A549 (cell line): Measurements from ENCODE around the gene ASNSD1. TPM values are rescaled to one million over a fixed set of nuclear protein-coding genes. Genes with fewer than 3 reads are reported as not detected.
"Not testable (repeated sequence)": the region's sequence is repeated elsewhere in the genome, so short reads cannot be mapped to it uniquely, and the experiment has no call there.

Experiments
- ATAC-seq, 2 experiments: fragments of 200-7000 bp in 1 of 2; fragments of >200 bp in 1 of 2; cut with Nextera tagmentation in 1 of 2; cut with Tn5 transposase in 1 of 2; 3 replicates each; pipeline versions ENCODE4 v1.8.0 to v1.9.1; 2018 to 2020; ENCODE audit warnings: mild to moderate bottlenecking in 1 of 2, moderate library complexity in 1 of 2
- CTCF ChIA-PET: fragments of 300-600 bp; sonication (Branson Sonifier 250); formaldehyde crosslinking; extraction: SDS; loops from one replicate; lab custom pipeline; 2021; ENCODE audit warnings: antibody characterized with exemption, inconsistent platforms; lab: Yijun Ruan, JAX
- POLR2A ChIA-PET: fragments of 350-600 bp; formaldehyde crosslinking; extraction: SDS; loops from one replicate; lab custom pipeline; 2021; ENCODE audit warnings: antibody characterized with exemption, inconsistent platforms; lab: Yijun Ruan, JAX
- DNase-seq, 2 experiments: peaks; one replicate each; pipeline versions ENCODE4 v3.0.0 to v3.0.0-alpha.2; 2011 to 2016; ENCODE audit warnings: low read depth in 1 of 2, low spot score in 1 of 2
- FAIRE-seq: peaks from 2 replicates; lab custom pipeline; 2011; peaks lifted over from hg19 to GRCh38; lab: Jason Lieb, UNC
- H3K27ac ChIP-seq, 2 experiments: fragments of >200 bp; sonication (Bioruptor Twin); formaldehyde crosslinking; 3 replicates each; pipeline ENCODE4 v1.5.1; 2016 to 2017
- H3K4me1 ChIP-seq: fragments of >200 bp; sonication (Bioruptor Twin); formaldehyde crosslinking; 3 replicates; pipeline ENCODE4 v1.6.1; 2016
- H3K4me2 ChIP-seq: fragments of >200 bp; sonication (Bioruptor Twin); formaldehyde crosslinking; 3 replicates; pipeline ENCODE4 v1.6.1; 2016
- H3K4me3 ChIP-seq: fragments of >200 bp; sonication (Bioruptor Twin); formaldehyde crosslinking; 3 replicates; pipeline ENCODE4 v1.5.1; 2016
- H3K9me3 ChIP-seq: fragments of >200 bp; sonication (Bioruptor Twin); formaldehyde crosslinking; 3 replicates; pipeline ENCODE4 v1.6.1; 2016
- ATOH8 ChIP-seq: fragments of 250-450 bp; sonication (Bioruptor Pico); IDR thresholded peaks from 2 replicates; pipeline ENCODE4 v1.5.0; 2020; ENCODE audit warnings: low read depth, mild to moderate bottlenecking, moderate library complexity
- BCL3 ChIP-seq: fragments of >200 bp; sonication (Bioruptor Twin); formaldehyde crosslinking; IDR thresholded peaks from 3 replicates; pipeline ENCODE4 v1.6.1; 2016
- CEBPB ChIP-seq, 2 experiments: fragments of >200 bp in 1 of 2; sonication (Bioruptor Twin) in 1 of 2; formaldehyde crosslinking in 1 of 2; IDR thresholded peaks; 2 replicates each; pipeline ENCODE4 v1.6.1; 2012 to 2016
- CHD4 ChIP-seq: fragments of 200-600 bp; sonication (generic); IDR thresholded peaks from 2 replicates; pipeline ENCODE4 v1.6.1; 2016; ENCODE audit warnings: antibody characterized with exemption, mild to moderate bottlenecking, borderline replicate concordance
- CTCF ChIP-seq: fragments of >200 bp; sonication (Bioruptor Twin); formaldehyde crosslinking; IDR thresholded peaks from 3 replicates; pipeline ENCODE4 v1.5.1; 2016
- EHF ChIP-seq: fragments of 250-450 bp; sonication (Bioruptor Pico); IDR thresholded peaks from 2 replicates; pipeline ENCODE4 v1.5.0; 2020; ENCODE audit warnings: mild to moderate bottlenecking
- EP300 ChIP-seq, 2 experiments: fragments of >200 bp; sonication (Bioruptor Twin); formaldehyde crosslinking; IDR thresholded peaks; 2 replicates in 1 of 2; 3 replicates in 1 of 2; pipeline ENCODE4 v1.6.1; 2016 to 2017
- FOSL2 ChIP-seq, 2 experiments: fragments of 450-650 bp in 1 of 2; fragments of >200 bp in 1 of 2; sonication (Bioruptor Twin) in 1 of 2; formaldehyde crosslinking; IDR thresholded peaks; 2 replicates each; pipeline versions ENCODE4 v1.5.0 to v1.6.1; 2016 to 2020; ENCODE audit warnings: mild to moderate bottlenecking in 1 of 2, moderate library complexity in 1 of 2
- HDAC2 ChIP-seq: fragments of 200-600 bp; sonication (generic); IDR thresholded peaks from 2 replicates; pipeline ENCODE4 v1.6.1; 2016
- HOXA7 ChIP-seq: fragments of 250-450 bp; sonication (Bioruptor Pico); IDR thresholded peaks from 2 replicates; pipeline ENCODE4 v1.5.0; 2020; ENCODE audit warnings: mild to moderate bottlenecking, moderate library complexity
- JUN ChIP-seq, 2 experiments: fragments of >200 bp; sonication (Bioruptor Twin); formaldehyde crosslinking; IDR thresholded peaks; 2 replicates in 1 of 2; 3 replicates in 1 of 2; pipeline ENCODE4 v1.6.1; 2016 to 2017
- MAFK ChIP-seq: fragments of 450-650 bp; IDR thresholded peaks from 2 replicates; pipeline ENCODE4 v1.6.1; 2014; ENCODE audit not compliant: partially characterized antibody
- MAX ChIP-seq: IDR thresholded peaks from 2 replicates; pipeline ENCODE4 v1.6.1; 2012
- PBX3 ChIP-seq: IDR thresholded peaks from 2 replicates; pipeline ENCODE4 v1.6.1; 2012
- PHF8 ChIP-seq: fragments of 200-600 bp; sonication (generic); IDR thresholded peaks from 2 replicates; pipeline ENCODE4 v1.6.1; 2016; ENCODE audit warnings: low read depth, mild to moderate bottlenecking, antibody characterized with exemption, moderate library complexity, borderline replicate concordance
- POLR2AphosphoS2 ChIP-seq: conservative IDR thresholded peaks from 2 replicates; pipeline ENCODE4 v1.6.1; 2012; ENCODE audit warnings: low read length, improper control_type of control experiment, inconsistent platforms
- RCOR1 ChIP-seq: fragments of 150-350 bp; IDR thresholded peaks from 2 replicates; pipeline ENCODE4 v1.6.1; 2014; ENCODE audit warnings: antibody characterized with exemption, low read length, low read depth
- REST ChIP-seq: fragments of 200-600 bp; sonication (generic); IDR thresholded peaks from 2 replicates; pipeline ENCODE4 v1.6.1; 2016; ENCODE audit warnings: antibody characterized with exemption, mild to moderate bottlenecking, moderate library complexity
- USF2 ChIP-seq: fragments of 450-650 bp; IDR thresholded peaks from 2 replicates; pipeline ENCODE4 v1.6.1; 2014; ENCODE audit warnings: antibody characterized with exemption
- ZFP36 ChIP-seq: fragments of 450-650 bp; IDR thresholded peaks from 2 replicates; pipeline ENCODE4 v1.6.1; 2014; ENCODE audit warnings: borderline replicate concordance; ENCODE audit not compliant: partially characterized antibody
- ZNF302 ChIP-seq: fragments of 250-450 bp; sonication (Bioruptor Pico); IDR thresholded peaks from 2 replicates; pipeline ENCODE4 v1.9.0; 2021; ENCODE audit warnings: inconsistent platforms, mild to moderate bottlenecking, moderate library complexity
- ZSCAN20 ChIP-seq: fragments of 250-450 bp; sonication (Bioruptor Pico); IDR thresholded peaks from 2 replicates; pipeline ENCODE4 v1.8.0; 2022; ENCODE audit warnings: mild to moderate bottlenecking, moderate library complexity
- WGBS: methylation state at CpG from one replicate; pipeline ENCODE4 v1.1.6; 2017; ENCODE audit errors: missing lambda C conversion rate; 5-methylcytosine and 5-hydroxymethylcytosine counted together
- polyA plus RNA-seq, 4 experiments: library from polyadenylated mRNA; depleted of rRNA in 3 of 4; stranded (reverse); fragments of >200 nt; fragmentation: RNase III in 1 of 4; extraction: RNeasy Plus Mini Kit Qiagen cat#74134 plus additional on column Dnase treatment in 1 of 4; gene quantifications; 2 replicates in 3 of 4; 3 replicates in 1 of 4; pipeline ENCODE4 v1.2.3, GENCODE V29; 2011 to 2017

ASNSD1 gene
- polyA plus RNA-seq, 2 of the 4 experiments (the other 2 are of a cell fraction) = 45.9 to 69.0 TPM

- Histone ChIP-seq H3K9me3 (no peaks in the 10 kb centered on the region), H3K27ac (no peak overlapping the region), H3K4me3 (no peak overlapping the region), H3K4me1 (no peaks in the 10 kb centered on the region), H3K4me2 (no peak overlapping the region)
- DNase-seq (no peak), FAIRE-seq (no peak), ATAC-seq (no peak)
- CTCF ChIA-PET = interaction anchor here (1.8 to 5.9 kb wide), 2 partner anchors 8 to 9 kb away, joined by 6 to 33 read pairs; no protein-coding TSS in a partner anchor
- POLR2A ChIA-PET = no interaction called here
- no peak for TF ChIP-seq ZNF302 (CRISPR knock-in tag)
- TF ChIP-seq FOSL2 (IDR thresholded peaks at IDR 0.05) = no peak
- no peak for TF ChIP-seq FOSL2 (CRISPR knock-in tag; IDR thresholded peaks at IDR 0.05)
- no peak for TF ChIP-seq EP300 (IDR thresholded peaks at IDR 0.05)
- no peak for TF ChIP-seq CHD4
- TF ChIP-seq HDAC2 = no peak
- no peak for TF ChIP-seq MAFK
- TF ChIP-seq CEBPB (IDR thresholded peaks at IDR 0.05) = 0 out of 4 replicates have a peak, but pooled peaks of 1 of the 2 experiments have one; percentile 12
- no peak for TF ChIP-seq USF2
These were observed 10.0 kb upstream of the ASNSD1 start for GRCh38 chr2:189651284-189651683.

- H3K4me3 ChIP-seq, POLR2A ChIA-PET, FAIRE-seq, ATAC-seq, H3K27ac ChIP-seq, DNase-seq, H3K4me1 ChIP-seq, H3K4me2 ChIP-seq, H3K9me3 ChIP-seq: not testable (repeated sequence)
- WGBS = 93% methylated on average over 3 of the region's 29 CpGs
- CTCF ChIA-PET = interaction anchor here (0.6 kb wide), 1 partner anchor 747 kb away, joined by 3 read pairs; no protein-coding TSS in a partner anchor
These were observed 7.8 kb upstream of the ASNSD1 start for GRCh38 chr2:189653464-189653863.

- Histone ChIP-seq H3K9me3 (no peaks in the 10 kb centered on the region), H3K4me2 (no peak overlapping the region), H3K27ac (no peak overlapping the region), H3K4me3 (no peak overlapping the region), H3K4me1 (0 out of 3 replicates have a peak, but pooled peaks cover 2% of the 10 kb centered on the region)
- WGBS = 49% methylated on average over 3 of the region's 3 CpGs
- POLR2A ChIA-PET = no interaction called here
- FAIRE-seq (no peak), ATAC-seq (no peak), DNase-seq (no peak)
- CTCF ChIA-PET = interaction anchor here (0.6 kb wide), 1 partner anchor 45 kb away, joined by 3 read pairs; no protein-coding TSS in a partner anchor
- TF ChIP-seq POLR2AphosphoS2 (no peak), ATOH8 (CRISPR knock-in tag) (no peak), JUN (IDR thresholded peaks at IDR 0.05) (no peak), ZSCAN20 (no peak), PBX3 (no peak), EHF (CRISPR knock-in tag) (no peak), MAX (no peak), CTCF (no peak), PHF8 (no peak), BCL3 (no peak), EP300 (IDR thresholded peaks at IDR 0.05) (no peak), RCOR1 (no peak), REST (no peak), USF2 (no peak), ZFP36 (no peak), HOXA7 (no peak)
These were observed 6.6 kb upstream of the ASNSD1 start for GRCh38 chr2:189654641-189655040.
